Mucosa of gallbladder (tissue), 1 donor: ENCODE data around the gene IL1R2. TPM values are rescaled to one million over a fixed set of nuclear protein-coding genes. Genes with fewer than 3 reads are reported as not detected.

Experiments
- DNase-seq: peaks from one replicate; pipeline ENCODE4 v3.0.0-alpha.2; 2020; ENCODE audit warnings: low spot score
- total RNA-seq: library from RNA; stranded (reverse); gene quantifications from one replicate; pipeline ENCODE4 v1.2.1, GENCODE V29; 2021
- donor health status: DM: no; HTN: no; CAD: no.

Gene IL1R2
- total RNA-seq, 1 donor from 2014 or later, result 2.3 TPM

- no peak for DNase-seq
These were observed 50.7 kb downstream of the IL1R2 start for GRCh38 chr2:102042196-102043081.

DNA sequence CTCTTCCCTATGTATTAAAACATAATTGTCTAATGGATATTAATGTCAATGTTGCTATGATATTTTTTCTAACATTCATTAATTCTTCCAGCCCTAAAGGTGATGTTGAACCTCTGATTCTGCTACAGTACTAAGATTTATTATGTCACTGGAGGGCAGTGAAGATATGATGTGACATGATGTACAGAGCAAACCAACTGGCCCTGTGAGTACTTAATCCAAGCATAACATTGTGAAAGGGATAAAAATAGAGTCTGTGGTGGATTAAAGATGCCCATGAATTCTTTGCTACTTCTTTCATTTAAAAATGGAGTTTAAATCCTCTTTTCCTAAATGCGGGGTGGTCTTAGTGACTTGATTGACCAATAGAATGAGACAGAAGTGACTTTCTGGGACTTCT is 51.8 kb downstream of the IL1R2 start:
- no peak for DNase-seq

DNA sequence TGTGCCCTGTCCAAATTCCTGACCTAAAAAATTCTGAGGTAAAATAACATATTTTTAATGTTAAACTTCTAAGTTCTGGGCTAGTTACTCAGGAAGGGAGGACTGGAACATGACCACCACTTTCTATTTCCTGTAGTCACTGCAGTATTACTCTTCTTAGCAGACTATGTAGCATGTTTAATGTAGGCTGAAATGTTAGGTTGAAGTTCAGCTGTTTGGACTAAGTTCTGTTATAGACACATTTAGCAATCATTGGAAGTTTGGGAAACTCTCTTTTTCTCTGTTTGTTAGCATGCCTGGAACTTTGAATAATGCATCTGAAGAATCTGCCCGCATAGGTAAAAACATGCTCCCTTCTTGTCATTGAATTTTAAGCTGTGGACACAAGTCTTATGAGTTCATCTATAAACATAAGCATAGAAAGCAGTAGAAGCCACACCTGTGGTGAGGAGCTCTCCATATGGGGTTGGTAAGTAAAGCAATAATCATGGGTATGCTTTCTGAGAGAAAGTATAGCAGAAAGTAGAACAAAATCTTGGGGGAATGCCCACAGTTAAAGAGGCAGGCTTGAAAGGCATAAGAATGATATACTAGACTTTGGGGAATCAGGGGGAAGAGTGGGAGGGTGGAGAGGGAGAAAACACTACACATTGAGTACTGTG is 52.6 kb downstream of the IL1R2 start:
- DNase-seq, result no peak

- no peak for DNase-seq
These were observed 53.3 kb downstream of the IL1R2 start for GRCh38 chr2:102044967-102045489.

GRCh38 chr2:102045697-102046096 is 53.9 kb downstream of the IL1R2 start:
- no peak for DNase-seq

DNA sequence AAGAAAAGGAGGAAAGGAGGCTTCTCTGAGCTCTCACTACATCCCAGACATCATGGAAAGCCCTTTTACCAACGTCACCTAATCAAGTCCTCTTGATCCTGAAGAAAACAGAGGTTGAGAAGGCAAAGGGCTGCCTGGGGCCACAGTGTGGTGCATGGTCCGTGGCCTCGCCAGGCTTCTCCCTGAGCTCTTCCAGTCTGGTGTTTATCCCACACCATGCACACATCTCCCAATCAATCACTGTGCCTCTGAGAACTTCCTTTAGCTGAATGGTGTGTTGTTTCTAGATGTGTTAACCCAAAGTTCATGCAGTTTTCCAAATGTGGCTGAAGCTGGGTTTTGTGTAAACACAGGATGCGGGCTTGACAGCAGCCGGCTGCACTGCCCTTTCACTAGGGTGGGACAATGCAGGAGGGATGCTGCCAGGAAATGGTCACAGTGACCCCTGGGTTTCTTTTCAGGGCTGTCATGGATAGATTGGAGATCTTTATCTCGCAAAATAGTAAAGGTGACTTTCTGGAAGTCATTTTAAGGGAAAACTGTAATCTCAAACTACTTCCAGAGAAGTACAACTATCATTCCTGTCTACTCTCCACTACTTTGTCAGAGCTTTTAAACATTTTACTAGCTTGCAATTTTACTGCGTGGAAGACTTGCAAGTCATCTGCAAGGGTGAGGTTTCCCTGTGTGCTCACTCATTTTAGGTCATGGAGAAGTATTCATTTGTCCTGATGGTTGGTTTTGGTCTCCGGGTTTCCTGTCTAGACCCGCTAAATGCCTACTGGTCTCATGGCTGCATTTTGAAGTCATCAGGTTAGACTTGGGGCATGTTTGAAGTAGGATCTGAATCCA is 54.6 kb downstream of the IL1R2 start:
- DNase-seq, result no peak

- no peak for DNase-seq
These were observed 56.7 kb downstream of the IL1R2 start for GRCh38 chr2:102048465-102048864.

DNA sequence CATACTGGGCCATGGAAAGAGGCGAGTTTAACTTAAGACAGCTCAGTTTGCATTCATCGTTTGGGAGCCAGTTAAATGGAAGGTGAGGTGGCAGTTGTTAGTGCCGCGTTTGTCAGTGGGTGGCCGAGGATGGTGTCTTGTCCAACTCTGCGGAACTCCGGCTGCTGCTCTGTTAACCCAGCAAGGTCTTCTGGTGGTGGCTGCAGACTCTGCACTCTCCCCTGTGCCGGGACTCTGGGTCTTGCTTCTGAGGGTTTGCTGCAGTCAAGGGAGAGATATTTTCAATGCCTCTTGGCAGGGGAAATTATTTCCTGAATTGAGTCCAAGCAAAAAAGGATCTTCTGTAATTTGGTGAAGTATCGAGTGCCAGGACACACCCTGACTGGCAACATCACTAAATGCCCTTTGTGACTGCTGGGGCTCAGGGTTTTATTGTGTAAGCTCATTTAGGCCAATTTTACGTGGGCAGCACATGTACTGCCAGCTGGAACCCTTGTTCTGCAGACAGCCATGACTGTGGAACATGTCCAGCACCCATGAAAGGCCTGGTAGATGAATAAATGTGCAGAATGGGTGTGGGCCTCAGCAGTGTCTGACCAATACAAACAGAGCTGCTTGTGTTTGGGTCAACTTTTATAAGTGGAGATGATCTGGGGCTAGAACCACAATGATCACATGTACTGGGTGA is 58.1 kb downstream of the IL1R2 start:
- no peak for DNase-seq

DNA sequence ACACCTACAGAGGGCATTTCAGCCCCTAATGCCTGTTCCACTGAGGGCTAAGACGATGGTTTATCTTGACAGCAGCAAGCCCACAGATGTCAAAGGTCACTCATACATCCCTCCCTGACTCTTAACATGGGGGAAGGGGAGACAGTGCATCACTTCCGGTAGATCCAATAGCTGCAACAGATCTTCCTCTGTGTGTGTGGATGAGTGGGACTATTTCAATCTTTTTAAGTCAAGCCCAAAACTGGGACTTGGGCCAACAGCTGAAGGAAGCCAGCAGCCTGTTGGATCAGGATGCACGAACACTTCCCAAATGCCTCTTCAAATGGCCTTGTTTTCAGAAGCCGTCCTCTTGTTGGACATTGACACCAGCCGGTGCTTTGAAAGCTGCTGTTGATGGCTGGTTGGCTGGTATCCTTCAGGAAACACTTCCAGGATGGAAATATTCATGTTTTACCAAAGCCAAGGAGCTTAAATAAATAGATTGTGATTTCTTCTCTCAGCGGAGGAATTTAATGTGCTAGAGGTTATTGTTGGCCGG is 59.2 kb downstream of the IL1R2 start:
- DNase-seq, result peak; percentile 75

DNA sequence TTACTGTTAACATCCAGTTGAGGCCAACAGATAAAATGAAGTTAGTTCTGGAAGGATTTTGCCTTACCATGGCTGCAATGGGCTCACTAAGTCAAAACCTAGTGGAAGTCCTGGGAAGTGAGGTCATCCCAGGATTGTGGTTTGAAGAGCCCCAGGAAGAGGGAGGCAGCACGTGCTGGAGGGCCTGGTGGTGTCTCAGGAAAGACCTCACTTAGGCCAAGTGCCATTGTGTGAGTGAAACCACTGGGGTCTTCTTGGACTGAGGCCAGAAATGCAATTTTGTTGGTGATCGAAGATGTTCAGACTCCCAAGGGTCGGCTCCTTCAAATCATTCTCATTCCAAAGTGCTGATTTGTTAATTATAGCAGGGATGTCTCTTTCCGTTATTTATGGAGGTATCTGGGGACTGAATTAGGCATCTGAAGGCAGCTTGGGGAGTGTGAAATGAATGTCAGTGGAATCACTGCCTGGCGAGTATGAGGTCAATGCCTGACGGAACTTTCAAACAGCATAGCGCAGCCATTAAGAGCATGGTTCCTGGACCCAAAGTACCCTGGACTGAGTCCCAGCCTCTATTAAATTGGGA is 60.0 kb downstream of the IL1R2 start:
- no peak for DNase-seq

DNA sequence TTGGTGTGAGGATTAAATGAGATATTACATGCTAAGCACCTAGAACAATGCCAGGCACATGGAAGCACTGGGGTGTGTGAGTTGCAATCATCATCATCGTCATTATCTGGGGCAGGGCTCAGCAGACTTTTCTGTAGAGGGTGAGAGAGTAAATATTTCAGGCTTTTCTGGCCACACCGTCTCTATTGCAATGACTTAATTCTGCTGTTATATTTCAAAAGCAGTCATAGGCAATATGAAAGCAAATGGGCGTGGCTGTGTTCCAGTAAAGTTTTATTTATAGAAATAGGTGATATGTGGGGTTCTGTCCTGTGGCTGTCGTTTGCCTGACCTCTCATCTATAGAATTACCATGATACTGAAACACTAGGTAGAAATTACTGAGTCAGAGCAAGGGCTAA is 60.6 kb downstream of the IL1R2 start:
- DNase-seq, result no peak

DNA sequence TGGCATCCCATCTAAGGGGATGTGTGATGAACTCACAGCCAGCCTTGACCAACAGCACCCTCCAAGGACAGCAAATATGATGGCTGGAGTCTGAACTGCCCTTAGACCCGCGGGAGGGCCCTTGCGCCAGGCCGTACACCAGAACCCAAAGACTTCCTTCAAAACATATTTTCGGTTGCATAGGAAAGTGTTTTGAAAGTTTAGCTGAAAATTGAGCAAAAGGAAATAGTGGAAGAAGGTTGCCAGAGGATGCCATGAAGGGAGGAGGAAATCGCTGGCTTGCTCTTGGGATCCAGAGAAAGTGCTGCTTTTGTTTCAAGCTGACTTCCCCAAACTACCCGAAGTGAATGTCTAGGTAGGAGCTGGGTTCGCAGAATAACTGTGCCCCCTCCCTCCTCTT is 61.3 kb downstream of the IL1R2 start:
- no peak for DNase-seq

DNA sequence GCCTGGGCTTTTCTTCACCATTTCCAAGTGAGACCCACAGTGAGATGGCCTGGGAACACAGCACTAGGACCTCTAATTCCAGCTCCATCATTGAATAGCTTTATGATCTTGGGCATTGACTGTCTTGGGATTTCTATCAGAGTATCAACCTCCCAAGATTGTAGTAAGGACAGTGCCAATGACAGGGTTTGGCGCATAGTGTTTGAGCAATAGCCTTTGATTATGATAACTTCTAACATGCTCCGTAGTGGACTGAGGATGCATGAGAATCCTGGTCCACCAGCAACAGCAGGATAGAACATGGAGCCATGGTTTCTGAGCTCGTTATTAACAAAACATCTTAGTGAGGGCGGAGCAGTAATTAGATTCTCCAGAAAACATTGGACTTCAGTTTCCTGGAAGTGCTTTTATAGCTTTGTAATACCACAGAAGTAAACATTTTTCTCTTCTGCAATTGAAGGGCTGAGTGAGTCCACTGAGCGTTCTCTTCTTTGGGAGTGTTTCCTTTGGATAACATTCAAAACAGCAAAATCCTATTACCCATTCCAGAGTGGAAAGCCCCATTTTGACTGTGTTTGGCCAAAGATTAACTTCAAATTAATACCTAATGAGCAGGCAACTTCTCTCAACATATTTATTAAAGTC is 63.7 kb downstream of the IL1R2 start:
- DNase-seq, result no peak

DNA sequence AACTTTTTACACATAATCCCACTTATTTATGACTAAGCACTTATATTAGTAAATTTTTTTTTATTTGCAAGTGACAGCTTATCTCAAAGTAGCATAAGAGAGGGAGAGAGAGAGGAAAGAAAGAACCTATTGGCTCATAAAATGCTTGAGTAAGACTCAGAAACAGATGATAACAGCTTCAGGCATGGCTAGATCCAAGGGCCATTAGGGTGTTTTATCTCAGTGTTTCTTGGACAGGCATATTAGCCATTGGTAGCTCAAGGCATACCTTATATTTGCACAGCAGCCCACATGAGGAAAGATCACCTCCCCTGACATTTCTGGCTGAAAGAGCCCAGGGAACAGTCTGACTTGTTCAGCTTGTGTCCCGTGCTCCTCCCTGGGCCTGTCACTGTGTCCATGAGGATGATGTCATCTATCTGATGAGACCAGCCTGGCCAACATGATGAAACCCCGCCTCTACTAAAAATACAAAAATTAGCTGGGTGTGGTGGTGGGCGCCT is 64.4 kb downstream of the IL1R2 start:
- DNase-seq, result no peak

- DNase-seq, result no peak
These were observed 65.9 kb downstream of the IL1R2 start for GRCh38 chr2:102057502-102058292.

- no peak for DNase-seq
These were observed 66.6 kb downstream of the IL1R2 start for GRCh38 chr2:102058293-102058833.

- DNase-seq, result no peak
These were observed 67.4 kb downstream of the IL1R2 start for GRCh38 chr2:102059151-102059550.

DNA sequence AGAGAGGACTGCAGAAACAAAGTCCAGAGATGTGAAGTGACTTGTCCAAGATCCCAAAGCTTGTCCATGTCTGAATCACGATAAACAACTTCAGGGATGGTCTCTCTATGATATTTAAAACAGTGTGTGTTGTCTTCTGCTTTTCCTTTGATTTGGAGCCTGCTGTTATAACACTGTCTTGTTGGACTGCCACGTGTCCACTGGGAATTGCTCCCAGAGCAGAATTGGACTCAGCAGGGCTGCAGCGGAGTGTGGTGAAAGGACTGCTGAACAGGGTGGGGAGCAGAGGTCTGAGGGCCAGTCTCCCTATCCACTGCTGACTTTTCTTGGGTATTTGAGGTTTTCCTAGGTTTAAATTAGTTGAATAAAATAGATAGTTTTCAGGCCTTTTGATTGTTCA is 68.3 kb downstream of the IL1R2 start:
- DNase-seq, result no peak

- DNase-seq, result no peak
These were observed 69.0 kb downstream of the IL1R2 start for GRCh38 chr2:102060792-102061191.
